ENCODE measurements around the gene TTC32.

DNA sequence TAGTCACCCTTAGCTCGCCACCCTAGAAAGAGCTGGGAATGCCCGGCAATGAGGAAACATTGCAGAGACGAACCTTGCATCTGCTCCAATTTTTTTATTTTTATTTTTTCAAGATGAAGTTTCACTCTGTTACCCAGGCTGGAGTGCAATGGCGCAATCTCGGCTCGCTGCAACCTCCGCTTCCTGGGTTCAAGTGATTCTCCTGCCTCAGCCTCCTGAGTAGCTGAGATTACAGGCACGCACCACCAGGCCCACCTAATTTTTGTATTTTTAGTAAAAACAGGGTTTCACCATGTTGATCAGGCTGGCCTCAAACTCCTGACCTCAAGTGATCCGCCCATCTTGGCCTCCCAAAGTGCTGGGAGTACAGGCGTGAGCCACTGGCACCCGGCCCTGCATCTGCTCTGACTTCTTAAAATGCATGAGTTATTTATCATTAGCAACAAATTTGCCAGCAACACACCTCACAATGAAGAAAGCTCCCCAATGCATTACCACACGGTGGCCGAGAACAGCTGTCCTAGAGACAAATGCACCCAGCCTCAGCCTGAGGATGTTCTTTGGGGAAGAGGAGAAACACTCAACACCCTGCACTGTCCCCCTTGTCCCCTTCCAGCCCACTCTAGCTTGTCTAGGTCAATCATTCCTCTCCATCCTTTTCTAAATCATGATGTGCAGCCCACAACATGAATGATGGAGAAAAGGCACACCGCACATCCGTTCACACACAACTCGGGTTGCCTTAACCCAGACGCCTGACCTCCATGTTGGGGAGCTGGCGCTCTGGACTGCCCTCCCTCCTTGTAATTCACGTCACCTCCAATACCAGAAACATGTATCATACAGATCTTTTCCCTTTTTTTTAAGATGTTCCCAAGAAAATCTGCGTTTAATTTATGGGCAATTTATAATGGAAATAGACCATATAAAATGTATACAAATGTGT lies 46.9 kb downstream of the TTC32 start:
- TF ChIP-seq, protein P1, sequence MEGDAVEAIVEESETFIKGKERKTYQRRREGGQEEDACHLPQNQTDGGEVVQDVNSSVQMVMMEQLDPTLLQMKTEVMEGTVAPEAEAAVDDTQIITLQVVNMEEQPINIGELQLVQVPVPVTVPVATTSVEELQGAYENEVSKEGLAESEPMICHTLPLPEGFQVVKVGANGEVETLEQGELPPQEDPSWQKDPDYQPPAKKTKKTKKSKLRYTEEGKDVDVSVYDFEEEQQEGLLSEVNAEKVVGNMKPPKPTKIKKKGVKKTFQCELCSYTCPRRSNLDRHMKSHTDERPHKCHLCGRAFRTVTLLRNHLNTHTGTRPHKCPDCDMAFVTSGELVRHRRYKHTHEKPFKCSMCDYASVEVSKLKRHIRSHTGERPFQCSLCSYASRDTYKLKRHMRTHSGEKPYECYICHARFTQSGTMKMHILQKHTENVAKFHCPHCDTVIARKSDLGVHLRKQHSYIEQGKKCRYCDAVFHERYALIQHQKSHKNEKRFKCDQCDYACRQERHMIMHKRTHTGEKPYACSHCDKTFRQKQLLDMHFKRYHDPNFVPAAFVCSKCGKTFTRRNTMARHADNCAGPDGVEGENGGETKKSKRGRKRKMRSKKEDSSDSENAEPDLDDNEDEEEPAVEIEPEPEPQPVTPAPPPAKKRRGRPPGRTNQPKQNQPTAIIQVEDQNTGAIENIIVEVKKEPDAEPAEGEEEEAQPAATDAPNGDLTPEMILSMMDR (IDR thresholded peaks at IDR 0.05; ENCODE audit: low read length), result no peak
- TF ChIP-seq EZH2 (IDR thresholded peaks at IDR 0.05; ENCODE audit: borderline replicate concordance, low read length), result no peak

All from OCI-LY1 (cell line).